Iris pigment epithelial cell (primary cell): ENCODE data around the gene CHN2.
A peak's percentile ranks its signal among the peaks of the same experiment; 100 is the strongest.

Source experiments
- DNase-seq: peaks from one replicate; pipeline ENCODE4 v3.0.0-alpha.2; 2011; ENCODE audit warnings: low read depth

The CHN2 gene

GRCh38 chr7:29364661-29365060 lies 170.1 kb downstream of the CHN2 start:
- no peak for DNase-seq

DNA sequence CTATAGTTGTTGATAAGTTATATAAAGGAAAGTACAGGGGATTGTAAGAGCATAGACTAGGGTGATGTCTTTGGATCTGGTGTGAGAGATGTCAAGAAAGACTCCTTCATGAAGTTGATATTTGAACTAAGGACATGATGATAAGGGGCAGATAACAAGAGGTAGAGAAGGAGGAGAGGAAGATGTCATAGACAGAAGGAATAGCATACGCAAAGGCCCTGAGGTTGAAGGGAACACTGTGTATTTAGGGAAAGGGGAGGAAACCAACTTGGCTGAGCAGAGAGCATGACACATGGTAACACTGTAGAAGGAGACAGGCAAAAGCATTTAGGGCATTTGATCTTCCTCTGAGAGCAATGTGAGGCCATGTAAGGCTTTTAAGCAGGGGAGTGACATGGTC lies 170.8 kb downstream of the CHN2 start:
- DNase-seq = no peak

DNA sequence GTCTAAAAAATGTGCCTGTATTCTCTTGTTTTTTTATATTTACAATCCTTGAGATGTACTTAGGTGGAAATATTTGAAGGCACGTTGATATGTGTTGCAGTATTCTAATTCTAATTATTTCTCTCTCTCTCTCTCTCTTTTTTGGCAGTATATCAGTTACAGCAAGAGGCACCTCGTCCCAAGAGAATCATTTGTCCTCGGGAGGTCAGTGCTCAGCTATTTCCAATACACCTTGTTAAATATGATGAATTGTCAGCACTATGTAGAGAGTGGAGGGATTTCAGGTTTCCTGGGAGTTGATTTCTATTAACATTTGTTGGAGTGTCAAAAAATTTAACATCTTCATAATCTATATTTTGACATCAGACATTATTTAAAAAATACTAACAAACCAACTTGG lies 173.2 kb downstream of the CHN2 start:
- no peak for DNase-seq

- DNase-seq = no peak
These were observed 175.4 kb downstream of the CHN2 start for GRCh38 chr7:29369909-29370488.

- DNase-seq = peak; percentile 51
These were observed 176.1 kb downstream of the CHN2 start for GRCh38 chr7:29370531-29371314.

GRCh38 chr7:29371472-29371871 lies 176.9 kb downstream of the CHN2 start:
- no peak for DNase-seq

GRCh38 chr7:29372351-29373090 lies 177.9 kb downstream of the CHN2 start:
- DNase-seq = no peak

- peak; percentile 30 for DNase-seq
These were observed 181.3 kb downstream of the CHN2 start for GRCh38 chr7:29375641-29376562.

GRCh38 chr7:29377718-29378117 lies 183.1 kb downstream of the CHN2 start:
- DNase-seq = no peak

DNA sequence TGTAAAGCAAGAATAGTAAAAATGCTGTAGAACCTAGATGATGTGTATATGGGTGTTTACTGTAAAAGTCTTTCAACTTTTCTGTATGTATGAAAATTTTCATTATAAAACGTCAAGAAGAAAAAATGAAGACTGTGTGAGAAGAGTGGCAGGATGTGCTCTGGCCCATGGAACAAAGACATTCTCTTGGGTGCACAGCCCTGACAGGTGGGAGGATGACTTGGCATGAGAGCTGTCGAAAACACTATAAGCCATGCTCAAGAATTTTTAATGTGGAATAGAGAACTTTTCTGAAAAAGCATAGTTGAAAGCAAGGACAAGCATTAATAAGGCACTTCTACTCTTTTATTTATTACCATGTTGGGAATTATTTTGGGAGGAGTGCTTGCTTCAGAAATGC lies 185.0 kb downstream of the CHN2 start:
- no peak for DNase-seq

- DNase-seq = no peak
These were observed 186.9 kb downstream of the CHN2 start for GRCh38 chr7:29381206-29382094.

- DNase-seq = no peak
These were observed 189.7 kb downstream of the CHN2 start for GRCh38 chr7:29384277-29384676.

GRCh38 chr7:29385214-29385814 lies 190.7 kb downstream of the CHN2 start:
- no peak for DNase-seq

- DNase-seq = no peak
These were observed 191.7 kb downstream of the CHN2 start for GRCh38 chr7:29386196-29386765.

DNA sequence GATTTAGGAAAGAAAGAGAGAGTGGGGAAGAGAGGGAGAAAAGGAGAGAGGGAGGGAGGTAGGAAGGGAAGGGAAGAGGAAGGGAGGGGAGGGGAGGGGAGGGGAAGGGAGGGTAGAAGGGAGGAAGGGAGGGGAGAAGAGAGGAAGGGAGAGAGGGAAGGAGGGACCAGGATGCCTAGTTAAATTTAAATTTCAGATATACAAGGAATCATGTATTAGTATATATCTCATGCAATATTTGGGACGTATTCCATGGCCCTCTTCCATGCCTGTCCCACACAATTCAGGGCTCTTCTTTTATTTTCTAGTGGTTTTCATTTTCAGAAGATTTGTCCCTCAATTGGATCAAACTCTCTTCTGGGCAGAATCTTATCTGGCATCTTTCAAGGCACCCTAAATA lies 196.7 kb downstream of the CHN2 start:
- no peak for DNase-seq

DNA sequence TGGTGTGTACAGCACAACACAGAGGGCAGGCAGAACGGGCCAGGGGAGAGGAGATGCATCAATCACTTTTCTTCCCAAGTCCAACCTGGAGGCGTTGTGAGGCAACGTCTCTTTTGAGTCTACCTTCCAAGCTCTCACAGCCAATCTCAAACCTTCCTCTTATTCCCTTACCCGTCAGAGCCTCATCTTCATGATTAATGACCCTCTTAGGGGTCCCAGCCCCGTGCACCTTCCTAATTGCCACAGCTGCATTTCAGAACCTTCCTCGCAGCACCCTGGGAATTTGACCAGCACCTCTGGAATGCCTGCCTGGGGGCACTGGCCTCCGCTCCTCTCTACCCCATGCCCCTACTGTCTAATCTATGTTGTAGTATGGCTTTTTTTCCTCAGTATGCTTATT lies 199.7 kb downstream of the CHN2 start:
- DNase-seq = no peak

DNA sequence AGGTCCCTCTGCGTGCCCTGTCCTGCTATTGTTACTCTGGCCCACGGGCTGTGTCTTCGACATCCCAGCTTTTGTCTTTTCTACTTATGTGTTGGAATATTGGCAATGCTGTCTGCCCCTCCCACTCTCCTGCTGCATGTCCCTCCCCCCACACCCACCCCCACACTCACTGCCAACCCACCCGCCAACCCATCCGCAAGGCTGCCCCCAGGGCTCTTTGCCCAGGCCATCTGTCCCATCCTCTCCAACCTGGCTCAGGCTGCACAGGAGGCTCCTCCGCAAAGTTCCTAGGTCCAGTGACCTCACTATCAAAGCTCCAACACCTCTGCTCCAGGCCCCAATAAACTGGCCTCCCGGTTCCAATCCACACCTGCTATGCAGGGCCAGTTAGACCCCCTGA lies 202.0 kb downstream of the CHN2 start:
- DNase-seq = no peak

DNA sequence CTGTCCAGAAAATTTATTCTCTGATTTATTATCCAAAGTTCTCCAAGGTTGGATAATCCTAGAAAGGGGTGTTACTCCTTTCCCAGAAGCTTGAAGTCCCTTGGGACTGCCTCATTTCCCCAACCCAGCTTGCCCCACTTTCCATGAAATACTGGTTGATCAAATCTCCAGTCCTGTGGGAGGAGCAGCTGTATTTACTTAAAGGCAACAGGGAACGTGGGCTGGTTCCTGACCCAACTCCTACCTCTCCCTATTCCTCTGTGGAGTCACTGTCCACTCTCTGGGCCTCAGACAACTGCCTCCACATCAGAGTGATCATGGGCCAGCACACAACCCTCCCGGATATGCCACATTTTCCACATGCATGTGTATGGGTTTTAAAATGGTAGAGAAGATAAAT lies 202.8 kb downstream of the CHN2 start:
- DNase-seq = no peak

- DNase-seq = no peak
These were observed 203.4 kb downstream of the CHN2 start for GRCh38 chr7:29398011-29398410.

DNA sequence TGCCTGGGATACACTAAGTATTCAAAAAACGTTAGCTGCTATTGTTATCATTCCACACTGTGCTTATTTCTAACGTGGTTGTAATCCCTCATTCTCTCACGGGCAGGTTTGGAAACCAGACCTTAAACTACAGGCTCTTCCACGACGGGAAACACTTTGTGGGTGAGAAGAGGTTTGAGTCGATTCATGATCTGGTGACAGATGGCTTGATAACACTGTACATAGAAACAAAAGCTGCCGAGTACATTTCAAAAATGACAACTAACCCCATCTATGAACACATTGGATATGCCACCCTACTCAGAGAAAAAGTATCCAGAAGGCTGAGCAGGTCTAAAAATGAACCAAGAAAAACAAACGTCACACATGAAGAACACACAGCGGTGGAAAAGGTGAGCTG lies 205.9 kb downstream of the CHN2 start:
- DNase-seq = no peak
